NAMALWA (cell line): Measurements from ENCODE around the gene FLT4.

Experiments
- DNase-seq: peaks from one replicate; pipeline ENCODE4 v3.0.0-alpha.2; 2015; ENCODE audit warnings: low spot score

Gene FLT4

GRCh38 chr5:180590543-180591310 is 58.7 kb downstream of the FLT4 start:
- no peak for DNase-seq

GRCh38 chr5:180589771-180590542 is 59.4 kb downstream of the FLT4 start:
- DNase-seq = no peak

- no peak for DNase-seq
These were observed 62.5 kb downstream of the FLT4 start for GRCh38 chr5:180586870-180587269.

GRCh38 chr5:180586204-180586603 is 63.2 kb downstream of the FLT4 start:
- no peak for DNase-seq

GRCh38 chr5:180583738-180584137 is 65.7 kb downstream of the FLT4 start:
- DNase-seq = no peak

- no peak for DNase-seq
These were observed 68.7 kb downstream of the FLT4 start for GRCh38 chr5:180580681-180581080.

- no peak for DNase-seq
These were observed 73.8 kb downstream of the FLT4 start for GRCh38 chr5:180575571-180575970.

- no peak for DNase-seq
These were observed 80.5 kb downstream of the FLT4 start for GRCh38 chr5:180568914-180569313.

- DNase-seq = no peak
These were observed 85.4 kb downstream of the FLT4 start for GRCh38 chr5:180563994-180564393.

- DNase-seq = no peak
These were observed 91.2 kb downstream of the FLT4 start for GRCh38 chr5:180558232-180558631.

- no peak for DNase-seq
These were observed 92.1 kb downstream of the FLT4 start for GRCh38 chr5:180557217-180557809.

GRCh38 chr5:180555168-180555921 is 94.1 kb downstream of the FLT4 start:
- DNase-seq = no peak

GRCh38 chr5:180553530-180553929 is 95.9 kb downstream of the FLT4 start:
- no peak for DNase-seq
